Glutamatergic neuron (in vitro differentiated cells): ENCODE measurements around the gene ZNF138. TPM values are rescaled to one million over a fixed set of nuclear protein-coding genes. Genes with fewer than 3 reads are reported as not detected.

ENCODE experiments used
- DNase-seq: peaks from one replicate; pipeline ENCODE4 v3.0.0; 2022
- H3K27ac Mint-ChIP-seq: one replicate; pipeline ENCODE4 v1.8.0; 2020; ENCODE audit warnings: mild to moderate bottlenecking, mixed read lengths, inconsistent platforms; ENCODE audit not compliant: unreplicated experiment
- H3K27me3 Mint-ChIP-seq: one replicate; pipeline ENCODE4 v1.8.0; 2020; ENCODE audit warnings: mild to moderate bottlenecking, moderate library complexity, mixed read lengths, inconsistent platforms; ENCODE audit not compliant: unreplicated experiment
- H3K36me3 Mint-ChIP-seq: one replicate; pipeline ENCODE4 v1.8.0; 2020; ENCODE audit warnings: mild to moderate bottlenecking, mixed read lengths, inconsistent platforms; ENCODE audit not compliant: unreplicated experiment
- H3K4me1 Mint-ChIP-seq: one replicate; pipeline ENCODE4 v1.8.0; 2020; ENCODE audit warnings: mild to moderate bottlenecking, low read depth, mixed read lengths, inconsistent platforms; ENCODE audit not compliant: unreplicated experiment
- H3K4me3 Mint-ChIP-seq: one replicate; pipeline ENCODE4 v1.8.0; 2020; ENCODE audit warnings: mild to moderate bottlenecking, mixed read lengths, inconsistent platforms; ENCODE audit not compliant: unreplicated experiment
- H3K9me3 Mint-ChIP-seq: one replicate; pipeline ENCODE4 v1.8.0; 2020; ENCODE audit warnings: mild to moderate bottlenecking, moderate library complexity, mixed read lengths, inconsistent platforms; ENCODE audit not compliant: unreplicated experiment
- total RNA-seq: library from RNA; stranded (reverse); fragmentation: NEBNext Ultra II Directional; extraction: Animal tissue kit (Norgen Biotek cat#: 25700); gene quantifications from one replicate; pipeline ENCODE4 v1.2.1, GENCODE V29; 2021; ENCODE audit not compliant: unreplicated experiment
- TF ChIP-seq, protein P1 (sequence below): fragments of 200-600 bp; sonication (generic); IDR thresholded peaks from one replicate; pipeline ENCODE4 v1.5.0; 2021; ENCODE audit not compliant: partially characterized antibody, unreplicated experiment

The ZNF138 gene
- total RNA-seq, 1 donor from 2014 or later = 31.7 TPM

DNA sequence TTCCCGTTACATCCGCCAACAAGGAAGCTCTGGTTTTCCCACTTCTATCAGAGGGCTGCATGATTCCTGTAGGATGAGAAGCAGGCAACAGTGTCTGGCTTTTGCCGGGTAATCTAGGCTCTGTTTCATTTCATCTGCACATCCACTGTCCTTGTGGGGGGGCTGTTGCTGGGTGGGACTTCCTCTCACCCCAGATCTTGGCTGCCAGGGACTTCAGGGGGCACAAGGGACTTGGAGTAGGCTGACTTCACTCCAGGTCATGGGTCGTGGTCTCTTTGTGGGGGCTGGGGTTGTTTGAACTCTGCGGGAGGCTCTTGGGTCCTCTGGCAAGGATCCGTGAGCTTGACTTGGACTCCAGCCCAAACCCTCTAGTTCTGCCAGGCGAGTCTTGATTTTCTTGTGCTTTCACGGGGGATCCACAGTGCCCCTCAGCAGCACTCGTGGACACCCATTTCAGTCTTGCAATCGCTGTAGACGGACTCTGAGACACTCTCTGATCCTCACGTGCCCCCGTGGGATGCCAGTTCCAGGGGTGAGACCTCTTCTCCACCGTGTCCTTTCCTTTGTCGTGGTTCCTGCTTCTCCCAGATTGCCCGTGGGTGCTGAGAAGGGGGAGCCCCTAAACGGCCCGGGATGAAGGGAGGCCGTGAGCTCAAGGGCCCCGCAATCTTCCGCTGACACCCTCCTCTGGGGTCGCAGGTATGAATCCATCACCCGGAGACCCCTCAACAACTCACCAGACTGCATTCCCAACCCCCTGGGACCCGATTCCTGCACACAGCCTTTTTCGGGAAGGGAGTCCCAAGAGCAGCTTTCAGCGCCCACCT is 87.4 kb downstream of the ZNF138 start:
- H3K4me1 Mint-ChIP-seq = no peaks in the 10 kb centered on the region
- H3K27me3 Mint-ChIP-seq = peaks cover 22% of the 10 kb centered on the region
- peak overlapping the region; percentile 80 for H3K4me3 Mint-ChIP-seq
- H3K36me3 Mint-ChIP-seq = peaks cover 27% of the 10 kb centered on the region
- H3K9me3 Mint-ChIP-seq = peaks cover 44% of the 10 kb centered on the region
- H3K27ac Mint-ChIP-seq = no peak overlapping the region
- no peak for DNase-seq
- TF ChIP-seq, protein P1, sequence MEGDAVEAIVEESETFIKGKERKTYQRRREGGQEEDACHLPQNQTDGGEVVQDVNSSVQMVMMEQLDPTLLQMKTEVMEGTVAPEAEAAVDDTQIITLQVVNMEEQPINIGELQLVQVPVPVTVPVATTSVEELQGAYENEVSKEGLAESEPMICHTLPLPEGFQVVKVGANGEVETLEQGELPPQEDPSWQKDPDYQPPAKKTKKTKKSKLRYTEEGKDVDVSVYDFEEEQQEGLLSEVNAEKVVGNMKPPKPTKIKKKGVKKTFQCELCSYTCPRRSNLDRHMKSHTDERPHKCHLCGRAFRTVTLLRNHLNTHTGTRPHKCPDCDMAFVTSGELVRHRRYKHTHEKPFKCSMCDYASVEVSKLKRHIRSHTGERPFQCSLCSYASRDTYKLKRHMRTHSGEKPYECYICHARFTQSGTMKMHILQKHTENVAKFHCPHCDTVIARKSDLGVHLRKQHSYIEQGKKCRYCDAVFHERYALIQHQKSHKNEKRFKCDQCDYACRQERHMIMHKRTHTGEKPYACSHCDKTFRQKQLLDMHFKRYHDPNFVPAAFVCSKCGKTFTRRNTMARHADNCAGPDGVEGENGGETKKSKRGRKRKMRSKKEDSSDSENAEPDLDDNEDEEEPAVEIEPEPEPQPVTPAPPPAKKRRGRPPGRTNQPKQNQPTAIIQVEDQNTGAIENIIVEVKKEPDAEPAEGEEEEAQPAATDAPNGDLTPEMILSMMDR = no peak

- peak; percentile 74 for DNase-seq
- Mint-ChIP-seq H3K27me3 (peaks cover 18% of the 10 kb centered on the region), H3K4me1 (no peaks in the 10 kb centered on the region), H3K9me3 (peaks cover 41% of the 10 kb centered on the region), H3K4me3 (peak overlapping the region; percentile 80), H3K27ac (no peak overlapping the region), H3K36me3 (peaks cover 27% of the 10 kb centered on the region)
- TF ChIP-seq, protein P1 = no peak
These were observed 88.3 kb downstream of the ZNF138 start for GRCh38 chr7:64882341-64883112.

Other genes with a start within 250 kb of the ZNF138 start
- gene ZNF680, start 231.4 kb upstream of the ZNF138 start, total RNA-seq = 16.3 TPM
- gene ZNF107, start 128.3 kb upstream of the ZNF138 start, total RNA-seq = 10.3 TPM
- gene ZNF273, start 108.8 kb downstream of the ZNF138 start, total RNA-seq = 9.6 TPM
- gene ZNF117, start 196.6 kb downstream of the ZNF138 start, total RNA-seq = 34.0 TPM
- 70.6 TPM for gene ERV3-1, start 212.3 kb downstream of the ZNF138 start, total RNA-seq